ENCODE measurements around the gene NR6A1.

DNA sequence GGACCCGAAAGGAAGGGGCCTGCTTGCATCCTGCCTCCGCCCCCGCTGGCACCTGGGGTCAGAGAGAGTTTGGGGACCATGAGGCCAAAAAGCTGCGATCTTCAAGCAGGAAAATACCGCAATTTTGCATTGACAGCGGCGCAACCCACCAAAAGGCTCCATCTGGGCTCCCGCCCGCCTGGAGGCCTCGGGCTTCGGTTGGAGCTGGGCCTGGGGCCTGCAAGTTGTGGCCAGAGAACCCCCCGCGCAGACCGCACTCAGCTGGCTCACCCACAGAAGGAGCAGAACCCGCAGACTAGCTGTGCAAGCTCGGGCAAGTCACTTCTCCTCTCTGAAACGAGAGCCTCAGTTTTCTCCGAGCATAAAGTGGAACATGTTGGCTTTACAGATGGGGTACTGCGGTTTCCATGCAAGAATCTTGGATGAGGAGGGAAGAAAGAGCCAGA, 265.2 kb downstream of the NR6A1 start:
- TF ChIP-seq CTCF (conservative IDR thresholded peaks at IDR 0.05; ENCODE audit: low read depth, low read length) (no peak), EZH2 (IDR thresholded peaks at IDR 0.05; ENCODE audit: low read length, unreplicated experiment) (no peak)
